Pancreas (tissue), 10 donors: ENCODE results near the gene DCAF8L2. TPM values are rescaled to one million over a fixed set of nuclear protein-coding genes. Genes with fewer than 3 reads are reported as not detected.

ENCODE experiments used
- ATAC-seq, 4 donors: fragments of 200-7000 bp; cut with Tn5 transposase; one replicate each; pipeline versions ENCODE4 v1.8.0 to v1.9.1; 2020; ENCODE audit warnings: mild to moderate bottlenecking in 4 of 4, moderate library complexity in 4 of 4
- DNase-seq, 6 donors: peaks; one replicate each; pipeline ENCODE4 v3.0.0-alpha.2; 2020
- FAIRE-seq: peaks from 2 replicates; lab custom pipeline; 2012; peaks lifted over from hg19 to GRCh38; lab: Jason Lieb, UNC
- H3K27ac ChIP-seq, 4 donors: fragments of 200-600 bp; sonication (generic); 1 replicate in 3 of 4; 2 replicates in 1 of 4; pipeline versions ENCODE4 v1.5.0 to v1.8.0; 2020
- H3K27me3 ChIP-seq, 4 donors: fragments of 200-600 bp; one replicate each; pipeline ENCODE4 v1.8.0; 2021
- H3K36me3 ChIP-seq, 3 donors: fragments of 200-600 bp; sonication (generic) in 1 of 3; one replicate each; pipeline versions ENCODE4 v1.5.0 to v1.8.0; 2020 to 2021
- H3K4me1 ChIP-seq, 3 donors: fragments of 200-600 bp; one replicate each; pipeline ENCODE4 v1.8.0; 2021
- H3K4me3 ChIP-seq, 4 donors: fragments of 200-600 bp; sonication (generic) in 2 of 4; one replicate each; pipeline versions ENCODE4 v1.5.0 to v1.8.0; 2020 to 2021
- H3K9me3 ChIP-seq, 4 donors: fragments of 200-600 bp; one replicate each; pipeline ENCODE4 v1.8.0; 2021
- CTCF ChIP-seq, 4 donors: fragments of 200-600 bp; sonication (generic) in 3 of 4; IDR thresholded peaks; one replicate each; pipeline versions ENCODE4 v1.5.0 to v1.8.0; 2021; ENCODE audit warnings: antibody characterized with exemption in 4 of 4
- whole genome bisulfite sequencing, 2 donors: extraction: QIAGEN DNeasy Blood & Tissue Kit; methylation state at CpG; one replicate each; pipeline ENCODE4 v1.1.7; 2013; 5-methylcytosine and 5-hydroxymethylcytosine counted together
- intact Hi-C, 3 donors: fragments of 100-400 bp; cut with DNase I; formaldehyde crosslinking; loops; one replicate each; pipeline versions ENCODE4 v1.11.1 to v1.14.2; 2022
- polyA plus RNA-seq, 2 donors: library from polyadenylated mRNA; stranded (reverse); fragments of 200-250 nt; gene quantifications; one replicate each; pipeline ENCODE4 v1.2.3, GENCODE V29; 2013
- total RNA-seq, 6 donors: library from RNA; stranded (reverse); fragmentation: NEBNext Ultra II Directional in 4 of 6; extraction: Animal tissue kit (Norgen Biotek cat#: 25700) in 4 of 6; gene quantifications; one replicate each; pipeline versions ENCODE4 v1.2.1 to v1.2.4, GENCODE V29; 2021 to 2023
- donor health status: healthy with polysubstance abuse.
- donor health status: DM: no; HTN: no; CAD: no; lungs with moderate emphysema.
- donor health status: DM: no; HTN: no; CAD: no.
- donor health status: control.
- donor health status: control.
- donor health status: Bipolar disorder and iron deficiency.
- donor health status: DM: yes; HTN: yes; CAD: no.
- donor health status: DM: no; HTN: no; CAD: no.
- donor health status: DM: no; HTN: no; CAD: no.
- donor health status: DM: yes; HTN: yes; CAD: no.

Gene DCAF8L2
- total and polyA plus RNA-seq, 8 donors, result not detected

- DNase-seq (no peak), FAIRE-seq (no peak), ATAC-seq (no peak)
- no peak overlapping the region for H3K27ac ChIP-seq
- peaks cover 0 to 29% (median 0%) of the 10 kb centered on the region in 4 donors for H3K27me3 ChIP-seq
- WGBS, 2 donors, result 11 to 24% methylated on average over 1 of the region's 1 CpG
- H3K4me3 ChIP-seq, result no peak overlapping the region
- no peaks in the 10 kb centered on the region for H3K36me3 ChIP-seq
- no peaks in the 10 kb centered on the region for H3K4me1 ChIP-seq
- no peaks in the 10 kb centered on the region for H3K9me3 ChIP-seq
- intact Hi-C loops, result no loop called here
- TF ChIP-seq CTCF (IDR thresholded peaks at IDR 0.05), result no peak
These were observed 29.3 kb downstream of the DCAF8L2 start for GRCh38 chrX:27619459-27619858.

DNA sequence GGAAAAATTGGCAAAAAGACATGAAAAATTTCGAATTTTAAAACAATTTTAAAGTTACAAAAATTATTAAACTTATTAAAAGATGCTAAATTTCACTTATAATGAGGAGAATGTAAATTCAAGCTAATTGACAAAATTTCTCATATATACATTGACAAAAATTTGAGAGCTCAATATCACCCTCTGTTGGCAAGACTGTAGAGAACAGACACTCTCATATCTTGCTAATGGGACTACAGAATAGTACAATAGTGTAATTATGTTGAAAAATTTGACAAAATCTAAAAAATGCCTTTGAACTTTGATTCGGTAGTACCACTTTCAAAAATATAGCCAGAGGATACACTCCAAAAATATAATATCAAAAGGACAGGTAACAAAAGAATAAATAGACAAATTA is 29.8 kb downstream of the DCAF8L2 start:
- no peak for DNase-seq
- FAIRE-seq, result no peak
- H3K27ac ChIP-seq, result no peak overlapping the region
- H3K4me1 ChIP-seq, result no peaks in the 10 kb centered on the region
- intact Hi-C loops, result no loop called here
- H3K36me3 ChIP-seq, result no peaks in the 10 kb centered on the region
- 12 to 28% methylated on average over 2 of the region's 2 CpGs for WGBS, 2 donors
- no peak overlapping the region for H3K4me3 ChIP-seq
- ATAC-seq, result peak in 1 of 4 donors; percentile 27
- H3K27me3 ChIP-seq, result peaks cover 0 to 29% (median 0%) of the 10 kb centered on the region in 4 donors
- peak in 1 of 4 donors; percentile 25 for TF ChIP-seq CTCF (IDR thresholded peaks at IDR 0.05)
- no peaks in the 10 kb centered on the region for H3K9me3 ChIP-seq

- ATAC-seq (no peak), DNase-seq (no peak), FAIRE-seq (no peak)
- no peak for TF ChIP-seq CTCF (IDR thresholded peaks at IDR 0.05)
- Histone ChIP-seq H3K9me3 (no peaks in the 10 kb centered on the region), H3K27ac (no peak overlapping the region), H3K4me3 (no peak overlapping the region), H3K36me3 (no peaks in the 10 kb centered on the region), H3K4me1 (no peaks in the 10 kb centered on the region), H3K27me3 (peaks cover 0 to 24% (median 0%) of the 10 kb centered on the region in 4 donors)
- intact Hi-C loops, result no loop called here
These were observed 32.7 kb downstream of the DCAF8L2 start for GRCh38 chrX:27622883-27623282.

DNA sequence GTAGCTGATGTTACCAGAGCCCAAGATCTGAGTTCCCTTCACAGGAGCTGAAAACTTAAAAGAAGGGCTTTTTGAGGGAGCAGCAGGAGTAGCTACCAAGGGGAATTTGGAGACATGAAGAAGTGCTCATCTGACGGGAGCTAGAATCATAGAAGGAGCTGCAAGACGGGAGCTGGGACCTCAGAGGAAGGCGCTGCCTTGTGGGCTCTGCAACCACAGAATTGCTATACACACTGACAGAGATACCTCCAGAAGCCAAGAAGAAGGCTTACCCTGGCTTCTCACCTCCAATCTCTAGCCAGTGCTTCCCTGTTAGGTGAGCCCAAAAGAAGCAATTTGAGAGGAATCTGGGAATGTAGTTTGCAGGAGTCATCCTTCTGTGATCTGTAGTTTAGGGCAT is 35.9 kb downstream of the DCAF8L2 start:
- intact Hi-C loops, result no loop called here
- FAIRE-seq, result no peak

More for the DNA sequence above, 35.9 kb downstream of the DCAF8L2 start:
- Histone ChIP-seq H3K9me3 (no peaks in the 10 kb centered on the region), H3K36me3 (no peaks in the 10 kb centered on the region), H3K4me1 (no peaks in the 10 kb centered on the region), H3K27ac (no peak overlapping the region), H3K4me3 (no peak overlapping the region), H3K27me3 (peaks cover 0 to 15% (median under 1%) of the 10 kb centered on the region in 4 donors)
- TF ChIP-seq CTCF (IDR thresholded peaks at IDR 0.05), result no peak
- 67 to 78% methylated on average over 3 of the region's 3 CpGs for WGBS, 2 donors
- ATAC-seq (no peak), DNase-seq (no peak)
